Daoy (cell line): ENCODE measurements around the gene TRERF1. TPM values are rescaled to one million over a fixed set of nuclear protein-coding genes. Genes with fewer than 3 reads are reported as not detected.
A peak's percentile ranks its signal among the peaks of the same experiment; 100 is the strongest.
"Not testable (repeated sequence)": the region's sequence is repeated elsewhere in the genome, so short reads cannot be mapped to it uniquely, and the experiment has no call there.

Source experiments
- DNase-seq: peaks from one replicate; pipeline ENCODE4 v3.0.0-alpha.2; 2015; ENCODE audit warnings: low read depth
- total RNA-seq: library from RNA; depleted of rRNA; stranded (reverse); fragments of >200 nt; shearing (Covaris generic); gene quantifications from 2 replicates; pipeline ENCODE4 v1.2.3, GENCODE V29; 2014

Gene TRERF1
- total RNA-seq, 1 experiment from 2014 or later, result 3.8 TPM

- no peak for DNase-seq
These were observed 115.3 kb downstream of the TRERF1 start for GRCh38 chr6:42336431-42336830.

GRCh38 chr6:42335896-42336295, 115.8 kb downstream of the TRERF1 start:
- DNase-seq, result no peak

DNA sequence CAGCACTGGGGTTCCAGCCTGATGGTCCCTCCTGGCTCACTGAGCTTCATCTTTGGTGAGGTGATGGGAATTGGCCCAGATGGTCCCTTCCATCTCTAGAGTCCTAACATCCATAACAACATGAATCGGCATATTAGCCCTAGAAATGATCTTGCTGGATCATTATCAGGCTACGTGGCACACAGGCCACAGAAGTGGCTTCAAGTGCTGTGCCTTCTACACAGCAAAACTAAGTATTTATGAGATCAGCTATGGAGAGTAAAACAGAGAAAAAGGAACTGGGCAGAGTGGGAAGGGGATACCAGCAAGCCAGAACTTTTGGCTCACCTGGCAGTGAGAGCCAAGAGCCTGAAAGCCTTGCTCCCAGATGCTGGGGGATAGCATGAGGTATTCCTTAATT, 116.9 kb downstream of the TRERF1 start:
- DNase-seq, result no peak

DNA sequence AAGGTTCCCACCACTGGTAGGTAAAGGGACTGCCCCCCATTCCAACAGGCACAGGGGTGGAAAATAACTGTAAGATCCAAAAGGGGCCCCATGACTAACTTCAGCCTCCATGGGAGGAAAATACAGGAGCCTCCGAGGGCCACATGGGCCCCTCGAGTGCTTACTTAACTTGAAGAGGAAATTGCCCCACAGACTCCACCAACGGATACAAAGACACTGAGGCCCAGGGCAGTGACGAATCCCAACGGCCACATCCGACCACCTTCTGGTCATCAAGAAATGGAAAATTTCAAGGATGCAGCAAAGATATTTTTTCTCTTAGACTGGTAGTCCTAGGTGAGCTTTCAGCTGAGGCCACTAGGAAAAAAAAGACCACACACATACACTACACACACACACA, 118.1 kb downstream of the TRERF1 start:
- DNase-seq, result no peak

DNA sequence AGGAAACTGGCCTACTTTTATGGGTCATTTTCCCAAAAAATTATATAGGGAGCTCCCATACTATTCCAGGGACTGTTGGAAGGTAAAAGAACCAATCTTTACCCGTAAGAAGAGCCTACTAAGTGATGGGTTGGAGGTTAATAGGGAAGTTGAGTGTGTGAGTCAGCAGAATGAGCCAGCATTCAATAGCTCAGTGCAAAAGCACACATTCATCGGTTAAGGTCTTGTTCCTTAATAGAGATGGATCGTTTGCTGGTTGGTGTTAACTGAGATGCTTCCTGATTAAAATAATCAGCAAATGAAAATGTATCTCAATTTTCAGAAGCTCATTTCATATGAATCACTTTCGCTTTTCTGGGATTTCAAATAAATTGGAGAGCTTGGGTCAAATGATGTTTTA, 118.8 kb downstream of the TRERF1 start:
- no peak for DNase-seq

DNA sequence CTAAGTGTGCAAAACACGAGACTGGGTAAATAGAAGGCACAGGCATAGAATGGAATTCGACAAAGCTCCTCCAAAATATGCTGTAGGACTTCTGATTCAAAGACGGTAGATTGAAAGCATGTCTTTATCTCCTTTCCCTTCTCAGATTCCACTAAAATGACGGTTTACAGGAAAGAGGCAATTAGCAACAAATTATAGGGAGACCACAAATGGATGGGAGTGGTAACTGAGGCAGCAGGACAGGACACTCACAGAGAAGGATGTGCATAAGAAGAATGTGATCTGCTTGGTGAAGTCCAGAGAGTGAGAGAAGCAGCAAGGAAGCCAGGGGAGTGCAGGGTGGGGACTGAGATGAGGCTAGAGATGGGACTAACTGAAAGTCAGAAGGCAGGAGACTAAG, 120.7 kb downstream of the TRERF1 start:
- DNase-seq, result peak; percentile 58

DNA sequence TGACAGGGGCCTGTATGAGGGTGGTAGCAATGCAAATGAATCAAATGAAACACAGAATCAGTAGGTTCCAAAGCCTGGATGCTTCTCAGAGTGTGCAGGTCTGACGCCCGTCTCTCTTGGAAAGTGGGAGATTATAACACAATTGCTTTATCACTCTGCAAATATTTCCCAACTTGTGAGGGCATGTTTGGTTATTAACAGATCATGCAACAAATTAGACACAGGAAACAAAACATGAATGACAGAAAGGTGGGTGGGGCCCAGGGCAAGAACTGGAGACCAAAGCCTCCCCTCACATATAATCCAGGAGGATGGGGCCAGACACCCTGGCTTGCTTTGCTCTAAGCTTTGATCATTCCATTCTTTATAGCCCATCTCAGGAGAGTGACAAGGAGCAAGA, 125.5 kb downstream of the TRERF1 start:
- no peak for DNase-seq

DNA sequence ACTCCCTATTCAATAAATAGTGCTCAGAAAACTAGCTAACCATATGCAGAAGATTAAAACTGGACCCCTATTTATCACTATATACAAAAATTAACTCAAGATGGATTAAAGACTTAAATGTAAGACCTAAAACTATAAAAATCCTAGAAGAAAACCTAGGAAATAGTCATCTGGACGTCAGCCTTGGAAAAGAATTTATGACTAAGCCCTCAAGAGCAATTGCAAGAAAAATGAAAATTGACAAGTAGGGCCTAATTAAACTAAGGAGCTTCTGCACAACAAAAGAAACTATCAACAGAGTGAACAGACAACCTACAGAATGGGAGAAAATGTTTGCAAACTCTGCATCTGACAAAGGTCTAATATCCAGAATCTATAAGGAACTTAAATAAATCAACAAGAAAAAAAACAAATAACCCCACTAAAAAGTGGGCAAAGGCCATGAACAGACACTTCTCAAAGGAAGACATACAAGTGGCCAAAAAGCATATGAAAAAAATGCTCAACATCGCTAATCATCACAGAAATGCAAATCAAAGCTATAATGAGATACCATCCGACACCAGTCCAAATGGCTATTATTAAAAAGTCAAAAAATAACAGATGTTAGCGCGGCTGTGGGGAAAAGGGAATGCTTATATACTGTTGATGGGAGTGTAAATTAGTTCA, 126.9 kb downstream of the TRERF1 start:
- DNase-seq, result not testable (repeated sequence)

DNA sequence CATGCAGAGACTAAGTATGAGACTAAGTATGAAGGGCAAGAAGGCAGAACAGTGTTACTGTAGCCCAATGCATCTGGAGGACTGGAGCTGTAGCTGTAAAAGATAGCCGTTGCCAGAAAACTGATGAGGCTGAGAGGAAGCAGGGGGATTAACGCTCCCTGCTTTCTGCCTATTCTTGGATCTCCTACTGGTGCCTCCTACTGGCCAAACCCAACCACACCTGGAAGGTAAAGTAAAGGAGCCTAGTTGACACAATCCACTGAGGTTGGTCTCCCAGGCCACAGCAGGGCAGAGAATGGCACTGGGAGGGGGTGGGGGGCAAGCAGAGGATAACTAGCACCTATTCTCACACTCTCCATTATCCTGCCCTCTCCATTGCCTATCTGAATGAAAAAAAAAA, 129.1 kb downstream of the TRERF1 start:
- DNase-seq, result no peak

- DNase-seq, result no peak
These were observed 129.8 kb downstream of the TRERF1 start for GRCh38 chr6:42321976-42322375.

- peak; percentile 65 for DNase-seq
These were observed 131.0 kb downstream of the TRERF1 start for GRCh38 chr6:42320762-42321161.

DNA sequence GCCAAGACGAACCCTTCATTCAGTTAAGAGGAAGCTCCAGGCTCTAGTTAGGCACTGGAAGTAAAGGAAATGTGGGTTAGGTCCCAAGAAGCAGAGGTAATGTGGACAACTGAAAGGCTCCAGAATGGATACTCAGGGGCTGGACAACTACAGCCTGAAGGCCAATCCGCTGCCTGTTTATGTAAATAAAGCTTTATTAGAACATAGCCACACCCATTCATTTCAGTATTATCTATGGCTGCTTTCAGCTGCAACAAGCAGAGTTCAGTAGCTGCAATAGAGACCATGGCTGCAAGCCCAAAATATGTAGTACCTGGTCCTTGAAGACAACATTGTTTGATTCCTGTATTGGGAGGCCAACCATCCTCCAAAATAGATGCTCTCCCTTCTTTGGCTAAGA, 133.2 kb downstream of the TRERF1 start:
- DNase-seq, result no peak

DNA sequence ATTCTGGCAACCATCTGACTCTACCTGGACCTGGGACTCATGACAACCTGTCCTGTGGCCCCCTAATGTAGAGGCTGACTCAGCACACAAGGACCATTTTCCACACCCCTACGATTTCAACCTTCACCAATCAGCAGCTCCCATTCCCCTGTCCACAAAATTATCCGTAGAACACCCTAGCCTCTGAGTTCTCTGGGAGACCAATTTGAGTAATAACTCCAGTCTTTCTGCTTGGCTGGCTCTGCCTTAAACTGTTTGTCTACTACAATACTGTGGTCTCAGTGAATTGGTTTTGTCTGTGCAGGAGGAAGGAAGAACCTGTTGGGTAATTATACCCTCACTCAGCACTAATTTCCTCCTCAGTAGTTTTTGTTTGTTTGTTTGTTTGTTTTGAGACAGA, 134.7 kb downstream of the TRERF1 start:
- DNase-seq, result peak; percentile 46

GRCh38 chr6:42315991-42316970, 135.4 kb downstream of the TRERF1 start:
- DNase-seq, result peak; percentile 98

- DNase-seq, result no peak
These were observed 136.3 kb downstream of the TRERF1 start for GRCh38 chr6:42315259-42315990.

GRCh38 chr6:42314571-42315258, 137.0 kb downstream of the TRERF1 start:
- peak; percentile 43 for DNase-seq

DNA sequence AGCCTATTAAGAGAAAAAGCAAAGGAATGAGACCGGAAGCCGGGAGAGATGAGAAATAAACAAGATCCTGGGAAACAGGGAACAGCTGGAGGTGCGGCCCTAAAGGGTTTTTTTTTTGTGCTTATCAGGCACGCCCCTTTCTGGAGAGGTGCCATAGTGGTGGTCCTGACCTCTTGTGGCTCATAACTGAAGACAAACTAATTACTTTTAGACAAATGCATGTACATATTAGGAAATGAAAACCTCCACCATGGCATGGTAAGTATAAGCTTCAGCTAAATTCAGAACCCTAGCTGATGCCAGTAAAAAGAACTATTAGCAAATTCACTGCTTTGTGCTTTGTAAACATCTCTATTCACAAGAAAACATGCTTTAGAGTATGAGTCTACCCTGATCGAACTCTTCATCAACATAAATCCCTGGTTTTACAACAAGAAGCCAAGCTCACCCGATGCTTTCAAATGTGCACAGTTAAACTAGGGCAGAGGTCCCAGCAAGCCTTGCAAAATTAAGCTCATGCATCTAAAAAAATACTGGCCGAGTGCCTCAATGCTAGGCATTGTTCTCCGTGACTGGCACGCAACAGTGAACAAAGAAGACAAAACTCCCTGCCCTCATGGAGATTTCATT, 137.7 kb downstream of the TRERF1 start:
- DNase-seq, result peak; percentile 37

GRCh38 chr6:42313038-42313437, 138.7 kb downstream of the TRERF1 start:
- no peak for DNase-seq

- DNase-seq, result no peak
These were observed 144.6 kb downstream of the TRERF1 start for GRCh38 chr6:42307141-42307470.

DNA sequence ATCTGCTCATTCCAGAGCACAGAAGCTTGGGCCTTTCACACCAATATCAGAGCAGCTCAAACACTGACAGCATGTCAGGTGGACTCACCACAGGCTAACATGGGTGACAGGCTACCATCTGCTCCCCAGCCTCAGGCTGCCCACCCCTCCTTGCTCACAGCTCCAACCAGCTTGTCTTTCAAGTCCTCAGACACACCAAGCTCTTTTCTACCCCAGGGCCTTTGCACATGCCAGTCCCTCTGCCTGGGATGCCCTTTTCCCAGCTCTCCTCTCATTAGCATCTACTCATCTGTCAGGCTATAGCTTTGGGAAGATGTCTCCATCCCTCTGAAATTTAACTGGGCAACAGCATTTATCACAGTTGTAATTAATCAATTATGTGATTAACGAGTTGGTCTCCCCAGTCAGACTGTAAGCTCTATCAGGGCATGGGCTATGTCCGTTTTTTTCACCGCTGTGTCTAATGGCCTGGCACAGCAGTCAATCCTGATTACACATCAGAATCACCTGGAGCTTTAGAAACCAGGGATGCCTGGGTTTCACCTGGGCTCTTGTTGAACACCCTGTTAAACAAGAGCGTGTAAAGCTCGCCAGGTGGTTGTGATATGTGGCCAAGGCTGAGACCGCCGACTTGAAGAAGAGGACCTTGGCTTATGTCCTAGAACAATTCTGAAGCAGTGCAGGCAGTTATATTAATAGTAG, 145.1 kb downstream of the TRERF1 start:
- no peak for DNase-seq
